ENCODE data around the gene CLIP2.
"Not testable (repeated sequence)": the region's sequence is repeated elsewhere in the genome, so short reads cannot be mapped to it uniquely, and the experiment has no call there.

The CLIP2 gene

DNA sequence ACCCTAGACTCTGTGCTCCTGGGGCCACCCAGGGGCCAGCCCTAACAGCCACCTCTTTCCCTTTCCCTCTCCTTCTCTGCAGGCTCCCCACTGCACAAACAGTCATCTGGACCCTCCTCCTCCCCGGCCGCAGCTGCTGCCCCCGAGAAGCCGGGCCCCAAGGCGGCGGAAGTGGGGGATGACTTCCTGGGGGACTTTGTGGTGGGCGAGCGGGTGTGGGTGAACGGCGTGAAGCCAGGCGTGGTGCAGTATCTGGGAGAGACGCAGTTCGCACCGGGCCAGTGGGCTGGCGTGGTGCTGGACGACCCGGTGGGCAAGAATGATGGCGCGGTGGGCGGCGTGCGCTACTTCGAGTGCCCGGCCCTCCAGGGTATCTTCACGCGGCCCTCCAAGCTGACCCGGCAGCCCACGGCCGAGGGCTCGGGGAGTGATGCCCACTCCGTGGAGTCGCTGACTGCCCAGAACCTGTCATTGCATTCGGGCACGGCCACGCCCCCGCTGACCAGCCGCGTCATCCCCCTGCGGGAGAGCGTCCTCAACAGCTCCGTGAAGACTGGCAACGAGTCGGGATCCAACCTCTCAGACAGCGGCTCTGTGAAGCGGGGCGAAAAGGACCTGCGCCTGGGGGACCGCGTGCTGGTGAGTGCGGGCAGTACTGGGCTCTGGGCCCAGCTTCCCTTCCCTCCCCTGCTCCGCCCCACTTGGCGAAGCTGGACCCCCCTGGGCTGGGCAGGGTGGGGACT lies 49.3 kb downstream of the CLIP2 start:
- no peak for DNase-seq

- DNase-seq: not testable (repeated sequence)
Measured at GRCh38 chr7:74339648-74340047, 50.4 kb downstream of the CLIP2 start.

GRCh38 chr7:74343281-74344131 lies 54.3 kb downstream of the CLIP2 start:
- DNase-seq: no peak

GRCh38 chr7:74344132-74344496 lies 54.9 kb downstream of the CLIP2 start:
- DNase-seq: no peak

GRCh38 chr7:74344786-74345185 lies 55.6 kb downstream of the CLIP2 start:
- DNase-seq: no peak

- DNase-seq: no peak
Measured at GRCh38 chr7:74345970-74346369, 56.8 kb downstream of the CLIP2 start.

GRCh38 chr7:74349621-74350020 lies 60.4 kb downstream of the CLIP2 start:
- DNase-seq: no peak

GRCh38 chr7:74350751-74351150 lies 61.5 kb downstream of the CLIP2 start:
- DNase-seq: no peak

- no peak for DNase-seq
Measured at GRCh38 chr7:74351836-74352235, 62.6 kb downstream of the CLIP2 start.

DNA sequence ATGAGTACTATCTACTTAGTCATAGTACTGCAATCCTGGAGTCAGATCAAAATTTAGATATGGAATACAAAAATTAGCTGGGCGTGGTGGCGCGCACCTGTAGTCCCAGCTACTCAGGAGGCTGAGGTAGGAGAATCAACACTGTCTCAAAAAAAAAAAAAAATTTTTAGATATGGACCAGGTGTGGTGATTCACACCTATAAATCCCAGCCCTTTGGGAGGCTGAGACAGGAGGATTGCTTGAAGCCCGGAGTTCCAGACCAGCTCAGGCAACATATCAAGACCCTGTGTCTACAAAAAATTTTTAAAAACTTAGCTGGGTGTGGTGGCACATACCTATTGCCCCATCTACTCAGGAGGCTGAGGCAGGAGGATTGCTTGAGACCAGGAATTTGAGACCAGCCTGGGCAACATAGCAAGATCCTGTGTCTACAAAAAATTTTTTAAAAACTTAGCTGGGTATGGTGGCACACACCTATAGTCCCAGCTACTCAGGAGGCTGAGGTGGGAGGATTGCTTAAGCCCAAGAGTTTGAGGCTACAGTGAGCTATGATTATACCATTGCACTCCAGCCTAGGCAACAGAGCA lies 63.4 kb downstream of the CLIP2 start:
- DNase-seq: not testable (repeated sequence)

GRCh38 chr7:74354009-74354408 lies 64.8 kb downstream of the CLIP2 start:
- DNase-seq: no peak

DNA sequence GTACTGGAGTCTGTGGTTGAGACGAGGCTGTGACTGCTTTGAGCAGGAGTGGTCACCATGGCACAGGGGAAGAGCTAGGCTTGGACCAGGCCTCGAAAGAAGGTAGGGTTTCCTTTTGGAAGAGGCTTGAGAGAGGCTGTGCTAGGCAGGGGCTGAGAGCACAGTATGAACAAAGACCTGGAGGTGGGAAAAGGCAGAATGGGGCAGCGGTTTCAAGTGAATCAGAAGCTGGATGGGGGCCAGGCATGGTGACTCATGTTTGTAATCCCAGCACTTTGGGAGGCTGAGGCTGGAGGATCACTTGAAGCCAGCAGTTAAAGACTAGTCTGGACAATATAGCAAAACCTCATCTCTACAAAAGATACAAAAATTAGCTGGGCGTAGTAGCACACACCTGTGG lies 65.9 kb downstream of the CLIP2 start:
- peak; percentile 16 for DNase-seq

GRCh38 chr7:74356589-74357315 lies 67.5 kb downstream of the CLIP2 start:
- DNase-seq: no peak

DNA sequence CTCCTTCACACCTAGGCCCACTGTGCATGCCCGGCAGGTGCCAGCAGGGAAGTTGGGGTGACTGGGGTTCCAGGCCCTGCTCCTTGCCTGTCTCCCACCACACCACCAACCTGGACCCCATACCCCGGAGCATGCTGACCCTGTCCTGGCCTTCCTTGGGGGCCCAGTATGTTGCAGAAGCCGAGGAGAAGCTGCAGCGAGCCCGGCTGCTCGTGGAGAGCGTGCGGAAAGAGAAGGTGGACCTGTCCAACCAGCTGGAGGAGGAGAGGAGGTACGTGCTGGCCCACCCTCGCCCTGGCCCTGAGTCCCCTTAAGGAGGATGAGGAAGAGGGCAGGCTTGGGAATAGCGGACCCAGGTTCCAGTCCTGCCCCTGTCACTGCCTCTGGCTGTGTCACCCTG lies 70.8 kb downstream of the CLIP2 start:
- no peak for DNase-seq

- no peak for DNase-seq
Measured at GRCh38 chr7:74362266-74362665, 73.1 kb downstream of the CLIP2 start.

- no peak for DNase-seq
Measured at GRCh38 chr7:74364061-74364460, 74.9 kb downstream of the CLIP2 start.

DNA sequence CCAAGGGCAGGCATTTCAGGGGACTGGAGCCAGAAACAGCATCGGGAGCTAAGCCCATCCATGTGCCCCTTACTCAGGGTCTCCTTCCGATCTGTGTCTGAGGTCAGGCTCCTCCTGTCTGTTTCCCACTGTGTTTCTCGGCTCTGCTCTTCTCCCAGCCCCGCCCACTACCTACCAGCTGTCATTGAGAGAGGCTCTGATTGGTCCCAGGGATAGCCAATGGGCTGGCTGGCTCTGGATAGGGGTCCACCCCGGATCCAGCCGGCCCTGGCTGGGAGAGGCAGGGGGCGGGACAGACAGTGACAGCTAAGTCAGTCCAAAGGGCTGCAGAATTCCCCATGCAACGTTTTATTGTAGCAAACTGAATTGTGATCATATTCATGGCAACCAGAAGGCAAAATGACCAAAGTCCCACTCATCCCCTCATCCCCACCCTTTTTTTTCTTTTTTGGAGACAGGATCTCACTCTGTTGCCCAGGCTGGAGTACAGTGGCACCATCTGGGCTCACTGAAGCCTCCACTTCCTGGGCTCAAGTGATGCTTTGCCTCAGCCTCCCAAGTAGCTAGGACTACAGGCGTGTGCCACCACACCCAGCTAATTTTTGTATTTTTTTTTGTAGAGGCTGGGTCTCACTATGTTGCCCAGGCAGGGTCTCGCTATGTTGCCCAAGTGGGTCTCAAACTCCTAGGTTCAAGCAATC lies 76.3 kb downstream of the CLIP2 start:
- no peak for DNase-seq

GRCh38 chr7:74371381-74372341 lies 82.5 kb downstream of the CLIP2 start:
- no peak for DNase-seq

- DNase-seq: no peak
Measured at GRCh38 chr7:74372511-74373111, 83.4 kb downstream of the CLIP2 start.

DNA sequence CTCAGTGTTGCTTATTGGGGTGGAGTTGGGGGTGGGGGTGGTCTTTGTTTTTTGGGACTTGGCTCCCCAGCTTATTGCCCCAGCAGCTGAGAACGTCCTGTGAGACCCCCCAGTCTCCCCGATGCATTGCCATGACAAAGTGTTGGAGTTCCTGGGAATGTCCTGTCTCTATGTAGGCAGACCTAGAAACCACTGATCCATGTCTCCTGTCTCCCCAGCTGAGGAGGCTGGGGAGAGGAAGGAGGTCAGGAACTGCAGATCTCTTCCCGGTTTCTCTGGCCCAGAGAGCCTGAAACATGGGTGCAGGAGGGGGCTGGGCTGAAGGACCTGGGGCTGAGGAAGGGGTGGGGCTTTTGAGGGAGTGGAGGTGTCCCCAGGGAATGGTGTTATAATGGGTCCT lies 84.3 kb downstream of the CLIP2 start:
- no peak for DNase-seq

DNA sequence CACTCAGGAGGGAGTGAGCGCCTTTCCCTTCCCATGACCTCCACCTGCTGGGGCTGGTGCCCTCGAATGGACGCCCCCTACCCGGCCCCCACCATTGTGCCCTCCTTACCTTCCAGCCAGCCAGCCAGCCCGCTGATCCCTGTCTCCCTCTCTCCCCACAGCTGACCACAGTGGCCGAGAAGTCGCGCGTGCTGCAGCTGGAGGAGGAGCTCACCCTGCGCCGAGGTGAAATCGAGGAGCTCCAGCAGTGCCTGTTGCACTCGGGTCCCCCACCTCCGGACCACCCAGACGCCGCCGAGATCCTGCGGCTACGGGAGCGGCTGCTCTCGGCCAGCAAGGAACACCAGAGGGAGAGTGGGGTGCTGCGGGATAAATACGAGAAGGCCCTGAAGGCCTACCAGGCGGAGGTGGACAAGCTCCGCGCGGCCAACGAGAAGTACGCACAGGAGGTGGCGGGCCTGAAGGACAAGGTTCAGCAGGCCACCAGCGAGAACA lies 86.6 kb downstream of the CLIP2 start:
- DNase-seq: no peak

Data from T1000 (cell line).